Endothelial cell of umbilical vein (primary cell): ENCODE data around the gene VEPH1. TPM values are rescaled to one million over a fixed set of nuclear protein-coding genes. Genes with fewer than 3 reads are reported as not detected.

Experiments
- BruUV-seq: library from RNA; stranded (reverse); fragments of 400-500 nt; replicated peaks from 2 replicates; lab custom pipeline; 2021; lab: Mats Ljungman, UMichigan
- CTCF ChIA-PET: fragments of 300-600, 350-600 bp; sonication (Branson Sonifier 250); formaldehyde crosslinking; loops from one replicate; lab custom pipeline; 2021; ENCODE audit warnings: antibody characterized with exemption, inconsistent platforms; lab: Charles Lee
- POLR2A ChIA-PET: fragments of 300-600, 350-600 bp; sonication (Branson Sonifier 250); formaldehyde crosslinking; loops from one replicate; lab custom pipeline; 2021; ENCODE audit warnings: antibody characterized with exemption, inconsistent platforms; lab: Charles Lee
- DNase-seq: peaks from one replicate; pipeline ENCODE4 v3.0.0-alpha.2; 2011; ENCODE audit warnings: low read depth, low spot score
- FAIRE-seq: peaks from 2 replicates; lab custom pipeline; 2011; peaks lifted over from hg19 to GRCh38; lab: Jason Lieb, UNC
- H2AFZ ChIP-seq: 2 replicates; pipeline ENCODE4 v1.6.0; 2012; ENCODE audit warnings: low read depth, low read length, control low read depth, inconsistent platforms
- H3K27ac ChIP-seq: 2 replicates; pipeline ENCODE4 v1.5.1; 2011; ENCODE audit warnings: low read depth, mild to moderate bottlenecking, control low read depth, low read length, moderate library complexity; ENCODE audit not compliant: insufficient read depth
- H3K27me3 ChIP-seq, 2 experiments: 2 replicates each; pipeline versions ENCODE4 v1.6.0 to v1.6.1; 2011; ENCODE audit warnings: low read length in 2 of 2, mixed read lengths in 1 of 2; ENCODE audit not compliant: control insufficient read depth in 2 of 2, insufficient read depth in 2 of 2
- H3K36me3 ChIP-seq, 2 experiments: 2 replicates in 1 of 2; 3 replicates in 1 of 2; pipeline ENCODE4 v1.5.1; 2011; ENCODE audit warnings: low read length in 2 of 2, mild to moderate bottlenecking in 1 of 2, moderate library complexity in 1 of 2; ENCODE audit not compliant: control insufficient read depth in 2 of 2, insufficient read depth in 2 of 2; ENCODE audit errors: extremely low read depth in 1 of 2
- H3K4me1 ChIP-seq: 3 replicates; pipeline ENCODE4 v1.5.1; 2011; ENCODE audit warnings: mild to moderate bottlenecking, low read length; ENCODE audit not compliant: control insufficient read depth, insufficient read depth; ENCODE audit errors: extremely low read depth
- H3K4me2 ChIP-seq: 2 replicates; pipeline ENCODE4 v1.6.1; 2011; ENCODE audit warnings: low read length, control low read depth, mixed read lengths; ENCODE audit not compliant: insufficient read depth
- H3K4me3 ChIP-seq, 3 experiments: fragments of 200-600 bp in 1 of 3; sonication (generic), shearing (Covaris generic) in 1 of 3; replicated peaks in 1 of 3; 2 replicates each; pipeline ENCODE4 v1.5.1; 2011 to 2016; ENCODE audit warnings: control low read depth in 3 of 3, low read length in 3 of 3, mild to moderate bottlenecking in 2 of 3, inconsistent platforms in 1 of 3, low read depth in 1 of 3, moderate library complexity in 1 of 3; ENCODE audit not compliant: insufficient read depth in 1 of 3
- H3K79me2 ChIP-seq: 2 replicates; pipeline ENCODE4 v1.6.0; 2012; ENCODE audit warnings: low read length, inconsistent platforms; ENCODE audit not compliant: control insufficient read depth, insufficient read depth
- H3K9ac ChIP-seq: replicated peaks from 2 replicates; pipeline ENCODE3; 2011; ENCODE audit warnings: low read length, control low read depth; ENCODE audit not compliant: insufficient read depth; ENCODE audit errors: extremely low read depth
- H3K9me1 ChIP-seq: replicated peaks from 3 replicates; pipeline ENCODE4 v1.6.0; 2011; ENCODE audit warnings: mild to moderate bottlenecking, low read length; ENCODE audit not compliant: control insufficient read depth, insufficient read depth; ENCODE audit errors: extremely low read depth
- H3K9me3 ChIP-seq: replicated peaks from 2 replicates; pipeline ENCODE4 v1.5.1; 2012; ENCODE audit warnings: low read length, inconsistent platforms; ENCODE audit not compliant: control insufficient read depth, insufficient read depth
- H4K20me1 ChIP-seq: replicated peaks from 2 replicates; pipeline ENCODE3; 2011; ENCODE audit warnings: mild to moderate bottlenecking, low read length; ENCODE audit not compliant: control insufficient read depth, insufficient read depth; ENCODE audit errors: extremely low read depth
- EZH2 ChIP-seq: IDR thresholded peaks from 2 replicates; pipeline ENCODE4 v1.6.1; 2012; ENCODE audit warnings: borderline replicate concordance, low read depth, mild to moderate bottlenecking, moderate library complexity, low read length, inconsistent platforms; ENCODE audit not compliant: severe bottlenecking
- FOS ChIP-seq: IDR thresholded peaks from 2 replicates; pipeline ENCODE4 v1.6.1; 2011; ENCODE audit warnings: mild to moderate bottlenecking, low read length, moderate library complexity, borderline replicate concordance; ENCODE audit not compliant: insufficient read depth
- GATA2 ChIP-seq: IDR thresholded peaks from 2 replicates; pipeline ENCODE4 v1.7.0; 2011; ENCODE audit warnings: low read depth, mild to moderate bottlenecking, moderate library complexity, mixed read lengths, low read length; ENCODE audit not compliant: insufficient read length, insufficient read depth
- JUN ChIP-seq: IDR thresholded peaks from 2 replicates; pipeline ENCODE4 v1.6.1; 2011; ENCODE audit warnings: borderline replicate concordance, low read depth; ENCODE audit not compliant: insufficient read length, insufficient read depth
- MYC ChIP-seq: IDR thresholded peaks from one replicate; pipeline ENCODE4 v1.6.1; 2011; ENCODE audit warnings: mild to moderate bottlenecking, low read depth, low read length
- POLR2A ChIP-seq: IDR thresholded peaks from 2 replicates; pipeline ENCODE4 v1.6.1; 2012; ENCODE audit warnings: low read depth, mild to moderate bottlenecking, control low read depth, low read length
- POLR2AphosphoS5 ChIP-seq: IDR thresholded peaks from 2 replicates; pipeline ENCODE4 v1.6.1; 2012; ENCODE audit warnings: low read depth, mild to moderate bottlenecking, control low read depth, low read length, moderate library complexity; ENCODE audit not compliant: insufficient read depth
- dilution Hi-C: fragments of 300-500 bp; cut with MboI; formaldehyde crosslinking; loops from one replicate; pipeline ENCODE4 v1.15.0; 2019; ENCODE audit warnings: low sequenced_read_pairs; ENCODE audit not compliant: extremely low pct_ligation_motif_present
- intact Hi-C: fragments of 100-400 bp; cut with micrococcal nuclease; formaldehyde crosslinking; loops from one replicate; pipeline ENCODE4 v1.10.0; 2022
- polyA plus RNA-seq, 4 experiments: library from polyadenylated mRNA; depleted of rRNA in 3 of 4; stranded (reverse) in 3 of 4; unstranded in 1 of 4; fragments of >200 nt; gene quantifications; 2 replicates each; pipeline versions ENCODE4 v1.2.1 to v1.2.3, GENCODE V29; 2011 to 2012; ENCODE audit warnings: missing spikeins in 1 of 4
- total RNA-seq: library from RNA; stranded (reverse); gene quantifications from 2 replicates; pipeline ENCODE4 v1.2.3, GENCODE V29; 2021
- TF ChIP-seq, protein P1 (sequence below): IDR thresholded peaks from 2 replicates; pipeline ENCODE4 v1.6.1; 2011; ENCODE audit not compliant: insufficient read depth, insufficient read length
- TF ChIP-seq, protein P2 (sequence below), 2 donors: IDR thresholded peaks; 1 replicate in 1 of 2; 2 replicates in 1 of 2; pipeline ENCODE4 v1.5.1; 2011; ENCODE audit warnings: low read length in 2 of 2, mild to moderate bottlenecking in 2 of 2, moderate library complexity in 2 of 2, control low read depth in 1 of 2, inconsistent platforms in 1 of 2, low read depth in 1 of 2; ENCODE audit not compliant: insufficient read depth in 1 of 2; ENCODE audit errors: extremely low read depth in 1 of 2

VEPH1 gene
- total and polyA plus RNA-seq, 2 donors (not counting 3 experiments of a cell fraction or from before 2014, with no cell fraction given): 42.9 to 136 TPM

DNA sequence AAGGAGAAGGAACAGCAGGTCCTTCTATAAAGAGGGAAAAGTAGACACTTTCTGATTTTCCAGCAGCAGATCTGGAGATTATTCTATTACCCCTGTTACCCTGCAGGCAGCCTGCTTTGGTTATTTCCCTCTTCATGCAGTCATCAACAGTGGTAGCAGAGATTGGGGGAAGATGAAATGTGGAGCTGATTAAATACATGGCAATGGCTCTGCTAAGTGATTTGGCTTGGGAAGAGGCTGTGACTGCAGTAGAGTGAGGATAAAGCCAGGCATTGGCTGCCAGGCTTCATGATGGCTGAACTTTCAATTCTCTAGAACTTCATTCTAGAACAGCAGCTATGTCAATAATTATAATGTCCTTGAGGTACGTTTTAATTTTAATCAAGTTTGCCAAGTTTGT lies 37.5 kb downstream of the VEPH1 start:
- Histone ChIP-seq H3K9me1 (no peaks in the 10 kb centered on the region), H3K9me3 (no peaks in the 10 kb centered on the region), H3K4me3 (no peak overlapping the region), H3K4me1 (peaks cover 35% of the 10 kb centered on the region), H4K20me1 (no peaks in the 10 kb centered on the region), H3K27me3 (no peaks in the 10 kb centered on the region), H3K4me2 (no peak overlapping the region), H3K27ac (no peak overlapping the region), H3K79me2 (peaks cover 59% of the 10 kb centered on the region), H3K9ac (no peak overlapping the region), H2AFZ (no peak overlapping the region), H3K36me3 (peaks cover 2 to 16% of the 10 kb centered on the region in 2 experiments)
- DNase-seq (no peak), FAIRE-seq (no peak)
- ChIA-PET CTCF (interaction anchor here (1.0 to 2.0 kb wide), 4 partner anchors 31 to 264 kb away, joined by 3 to 12 read pairs (median 4); no protein-coding TSS in a partner anchor), POLR2A (no interaction called here)
- BruUV-seq: no TSS peak
- TF ChIP-seq, protein P1, sequence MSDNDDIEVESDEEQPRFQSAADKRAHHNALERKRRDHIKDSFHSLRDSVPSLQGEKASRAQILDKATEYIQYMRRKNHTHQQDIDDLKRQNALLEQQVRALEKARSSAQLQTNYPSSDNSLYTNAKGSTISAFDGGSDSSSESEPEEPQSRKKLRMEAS: no peak
- TF ChIP-seq EZH2: no peak
- TF ChIP-seq, protein P2, sequence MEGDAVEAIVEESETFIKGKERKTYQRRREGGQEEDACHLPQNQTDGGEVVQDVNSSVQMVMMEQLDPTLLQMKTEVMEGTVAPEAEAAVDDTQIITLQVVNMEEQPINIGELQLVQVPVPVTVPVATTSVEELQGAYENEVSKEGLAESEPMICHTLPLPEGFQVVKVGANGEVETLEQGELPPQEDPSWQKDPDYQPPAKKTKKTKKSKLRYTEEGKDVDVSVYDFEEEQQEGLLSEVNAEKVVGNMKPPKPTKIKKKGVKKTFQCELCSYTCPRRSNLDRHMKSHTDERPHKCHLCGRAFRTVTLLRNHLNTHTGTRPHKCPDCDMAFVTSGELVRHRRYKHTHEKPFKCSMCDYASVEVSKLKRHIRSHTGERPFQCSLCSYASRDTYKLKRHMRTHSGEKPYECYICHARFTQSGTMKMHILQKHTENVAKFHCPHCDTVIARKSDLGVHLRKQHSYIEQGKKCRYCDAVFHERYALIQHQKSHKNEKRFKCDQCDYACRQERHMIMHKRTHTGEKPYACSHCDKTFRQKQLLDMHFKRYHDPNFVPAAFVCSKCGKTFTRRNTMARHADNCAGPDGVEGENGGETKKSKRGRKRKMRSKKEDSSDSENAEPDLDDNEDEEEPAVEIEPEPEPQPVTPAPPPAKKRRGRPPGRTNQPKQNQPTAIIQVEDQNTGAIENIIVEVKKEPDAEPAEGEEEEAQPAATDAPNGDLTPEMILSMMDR (IDR thresholded peaks at IDR 0.05; ENCODE audit: extremely low read depth in 1 of 2, insufficient read depth in 1 of 2, low read depth in 1 of 2, low read length in 2 of 2): no peak
- TF ChIP-seq POLR2AphosphoS5: no peak
- no peak for TF ChIP-seq GATA2
- no peak for TF ChIP-seq MYC
- no peak for TF ChIP-seq POLR2A
- no peak for TF ChIP-seq JUN
- TF ChIP-seq FOS: no peak
- intact Hi-C loops: no loop called here
- dilution Hi-C loops: no loop called here
